Activated CD4-positive, CD25-positive, alpha-beta regulatory T cell treated with anti-CD3 and anti-CD28 coated beads, Interleukin-2, amount 50 U/mL, for 16 hours (primary cell): ENCODE data around the gene ATP8A2.
"Not testable (repeated sequence)": the region's sequence is repeated elsewhere in the genome, so short reads cannot be mapped to it uniquely, and the experiment has no call there.

ENCODE experiments used
- DNase-seq: peaks from one replicate; pipeline ENCODE4 v3.0.0-alpha.2; 2020; ENCODE audit warnings: low read depth, low spot score

ATP8A2 gene

GRCh38 chr13:25766576-25766975, 394.8 kb downstream of the ATP8A2 start:
- no peak for DNase-seq

GRCh38 chr13:25766991-25767390, 395.2 kb downstream of the ATP8A2 start:
- DNase-seq: no peak

GRCh38 chr13:25768376-25768775, 396.6 kb downstream of the ATP8A2 start:
- no peak for DNase-seq

GRCh38 chr13:25768838-25769237, 397.1 kb downstream of the ATP8A2 start:
- DNase-seq: no peak

GRCh38 chr13:25770601-25771000, 398.8 kb downstream of the ATP8A2 start:
- DNase-seq: no peak

- DNase-seq: no peak
These were observed 399.4 kb downstream of the ATP8A2 start for GRCh38 chr13:25771202-25771601.

- DNase-seq: no peak
These were observed 400.1 kb downstream of the ATP8A2 start for GRCh38 chr13:25771641-25772478.

- not testable (repeated sequence) for DNase-seq
These were observed 400.8 kb downstream of the ATP8A2 start for GRCh38 chr13:25772534-25772933.

GRCh38 chr13:25774056-25774455, 402.3 kb downstream of the ATP8A2 start:
- DNase-seq: not testable (repeated sequence)

GRCh38 chr13:25775275-25775674, 403.5 kb downstream of the ATP8A2 start:
- no peak for DNase-seq

GRCh38 chr13:25775986-25776385, 404.2 kb downstream of the ATP8A2 start:
- DNase-seq: no peak

GRCh38 chr13:25776722-25777121, 404.9 kb downstream of the ATP8A2 start:
- no peak for DNase-seq

- no peak for DNase-seq
These were observed 405.7 kb downstream of the ATP8A2 start for GRCh38 chr13:25777509-25777908.

GRCh38 chr13:25778365-25778764, 406.6 kb downstream of the ATP8A2 start:
- DNase-seq: no peak

- no peak for DNase-seq
These were observed 407.1 kb downstream of the ATP8A2 start for GRCh38 chr13:25778808-25779305.

GRCh38 chr13:25783076-25783475, 411.3 kb downstream of the ATP8A2 start:
- no peak for DNase-seq

GRCh38 chr13:25783601-25784024, 411.8 kb downstream of the ATP8A2 start:
- DNase-seq: no peak

GRCh38 chr13:25784119-25784518, 412.3 kb downstream of the ATP8A2 start:
- DNase-seq: no peak

- DNase-seq: not testable (repeated sequence)
These were observed 418.4 kb downstream of the ATP8A2 start for GRCh38 chr13:25790137-25790536.

- DNase-seq: no peak
These were observed 423.5 kb downstream of the ATP8A2 start for GRCh38 chr13:25795277-25795676.

- no peak for DNase-seq
These were observed 424.7 kb downstream of the ATP8A2 start for GRCh38 chr13:25796474-25796873.

GRCh38 chr13:25798998-25799397, 427.2 kb downstream of the ATP8A2 start:
- no peak for DNase-seq

GRCh38 chr13:25800523-25800922, 428.7 kb downstream of the ATP8A2 start:
- DNase-seq: no peak
